CD8-positive, alpha-beta memory T cell (primary cell): ENCODE results near the gene DHX16. TPM values are rescaled to one million over a fixed set of nuclear protein-coding genes. Genes with fewer than 3 reads are reported as not detected.

Experiments used
- CTCF ChIA-PET: fragments of 350-600 bp; sonication (Branson Sonifier 250); formaldehyde crosslinking; loops from one replicate; lab custom pipeline; 2021; ENCODE audit warnings: antibody characterized with exemption; lab: Charles Lee
- POLR2A ChIA-PET: fragments of 350-600 bp; sonication (Branson Sonifier 250); formaldehyde crosslinking; loops from one replicate; lab custom pipeline; 2021; ENCODE audit warnings: antibody characterized with exemption; lab: Charles Lee
- DNase-seq, 5 donors: peaks; one replicate each; pipeline versions ENCODE4 v3.0.0 to v3.0.0-alpha.2; 2020 to 2022; ENCODE audit warnings: mixed read lengths in 1 of 5
- H3K27ac ChIP-seq: one replicate; pipeline ENCODE4 v1.7.0; 2013; ENCODE audit warnings: low read depth, mild to moderate bottlenecking, low read length, moderate library complexity
- H3K27me3 ChIP-seq: 2 replicates; pipeline ENCODE4 v1.7.0; 2013; ENCODE audit warnings: low read length, mild to moderate bottlenecking; ENCODE audit not compliant: insufficient read depth, poor library complexity, severe bottlenecking
- H3K36me3 ChIP-seq: 2 replicates; pipeline ENCODE4 v1.7.0; 2013; ENCODE audit warnings: mild to moderate bottlenecking, low read length, moderate library complexity; ENCODE audit not compliant: insufficient read depth
- H3K4me1 ChIP-seq: 2 replicates; pipeline ENCODE4 v1.7.0; 2013; ENCODE audit warnings: mild to moderate bottlenecking, low read length, moderate library complexity; ENCODE audit not compliant: insufficient read depth
- H3K4me3 ChIP-seq: 2 replicates; pipeline ENCODE4 v1.7.0; 2013; ENCODE audit warnings: mild to moderate bottlenecking, low read length
- H3K9me3 ChIP-seq: 2 replicates; pipeline ENCODE4 v1.7.0; 2013; ENCODE audit warnings: mild to moderate bottlenecking, low read length
- H3K27ac Mint-ChIP-seq, 8 donors: one replicate each; pipeline ENCODE4 v1.8.0; 2020 to 2021; ENCODE audit warnings: mixed read lengths in 8 of 8, mild to moderate bottlenecking in 6 of 8, inconsistent platforms in 3 of 8, moderate library complexity in 3 of 8
- H3K27me3 Mint-ChIP-seq, 2 donors: one replicate each; pipeline ENCODE4 v1.8.0; 2020 to 2021; ENCODE audit warnings: mixed read lengths in 2 of 2, mild to moderate bottlenecking in 1 of 2, moderate library complexity in 1 of 2
- H3K36me3 Mint-ChIP-seq, 3 donors: one replicate each; pipeline ENCODE4 v1.8.0; 2020 to 2021; ENCODE audit warnings: mixed read lengths in 3 of 3, inconsistent platforms in 1 of 3, mild to moderate bottlenecking in 1 of 3
- H3K4me1 Mint-ChIP-seq, 3 donors: one replicate each; pipeline ENCODE4 v1.8.0; 2020 to 2021; ENCODE audit warnings: mixed read lengths in 3 of 3, inconsistent platforms in 1 of 3, mild to moderate bottlenecking in 1 of 3
- H3K4me3 Mint-ChIP-seq, 7 donors: one replicate each; pipeline ENCODE4 v1.8.0; 2020 to 2021; ENCODE audit warnings: mixed read lengths in 7 of 7, mild to moderate bottlenecking in 6 of 7, moderate library complexity in 4 of 7, inconsistent platforms in 2 of 7
- H3K9me3 Mint-ChIP-seq, 5 donors: one replicate each; pipeline ENCODE4 v1.8.0; 2020 to 2022; ENCODE audit warnings: mixed read lengths in 5 of 5, mild to moderate bottlenecking in 3 of 5, moderate library complexity in 2 of 5, inconsistent platforms in 1 of 5
- polyA plus RNA-seq: library from polyadenylated mRNA; unstranded; fragments of 300-500 nt; fragmentation: Illumina TruSeq; gene quantifications from one replicate; pipeline ENCODE4 v1.2.3, GENCODE V29; 2021
- total RNA-seq, 2 experiments: library from RNA; stranded (reverse); gene quantifications; one replicate each; pipeline ENCODE4 v1.2.3, GENCODE V29; 2021

The DHX16 gene
- total and polyA plus RNA-seq, 3 experiments from 2014 or later: 31.0 to 49.1 (median 47.5) TPM

DNA sequence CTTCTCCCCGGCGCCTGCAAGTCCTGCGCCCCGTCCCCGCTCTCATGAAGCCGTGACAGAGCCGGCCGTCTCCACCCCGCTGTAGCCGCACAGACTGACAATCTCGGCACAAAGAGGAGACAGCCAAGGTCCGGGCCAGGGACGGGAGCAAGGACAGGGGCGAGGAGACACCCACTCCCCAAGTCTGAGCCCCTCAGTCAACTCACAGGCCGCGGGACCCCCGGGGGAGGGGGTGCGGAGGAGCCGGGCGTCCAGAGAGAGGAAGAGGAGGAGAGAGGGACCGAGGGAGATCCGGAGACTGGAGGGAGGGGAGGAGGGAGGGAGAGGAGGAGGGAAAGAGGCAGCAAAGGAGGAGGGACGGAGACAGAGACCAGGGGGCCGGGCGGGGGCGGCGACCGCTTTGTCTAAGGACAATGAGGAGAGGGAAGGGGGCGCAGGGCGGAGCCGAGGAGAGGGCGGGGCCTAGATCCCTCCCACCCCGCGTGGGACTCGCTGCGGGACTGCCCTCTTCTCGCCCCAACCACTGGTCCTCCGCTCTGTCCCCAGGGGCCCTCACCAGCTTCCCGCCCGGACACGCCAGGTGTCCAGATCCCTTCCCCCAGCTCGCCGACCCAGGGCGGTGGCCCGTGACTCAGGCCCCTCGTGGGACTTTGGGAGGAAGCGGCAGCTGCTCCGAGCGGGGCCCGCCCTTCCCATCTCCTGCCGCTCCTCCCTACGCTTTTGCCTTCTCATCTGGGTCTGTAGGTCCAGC, 14.3 kb upstream of the DHX16 start:
- H3K27me3 Mint-ChIP-seq: no peaks in the 10 kb centered on the region
- ChIA-PET CTCF (interaction anchor here (1.0 to 3.1 kb wide), 6 partner anchors 8 to 44 kb away, joined by 3 to 23 read pairs (median 4); partner anchors contain the start of gene MDC1), POLR2A (interaction anchor here (1.2 to 1.5 kb wide), 3 partner anchors 8 to 34 kb away, joined by 4 to 10 read pairs (median 5); partner anchors contain the start of gene MDC1)
- peaks cover 38% of the 10 kb centered on the region for H3K4me1 ChIP-seq
- peak overlapping the region; percentile 95 to 100 (median 99) for H3K4me3 Mint-ChIP-seq
- H3K36me3 Mint-ChIP-seq: peaks cover 3 to 47% (median 8%) of the 10 kb centered on the region in 3 donors
- H3K36me3 ChIP-seq: no peaks in the 10 kb centered on the region
- no peaks in the 10 kb centered on the region for H3K27me3 ChIP-seq
- H3K4me3 ChIP-seq: peak overlapping the region; percentile 92
- no peaks in the 10 kb centered on the region for H3K9me3 ChIP-seq
- peak overlapping the region; percentile 90 for H3K27ac ChIP-seq
- H3K4me1 Mint-ChIP-seq: peaks cover 41 to 59% (median 43%) of the 10 kb centered on the region in 3 donors
- peak; percentile 48 to 83 (median 72) for DNase-seq
- H3K27ac Mint-ChIP-seq: peak overlapping the region; percentile 91 to 99 (median 95)
- H3K9me3 Mint-ChIP-seq: no peaks in the 10 kb centered on the region

DNA sequence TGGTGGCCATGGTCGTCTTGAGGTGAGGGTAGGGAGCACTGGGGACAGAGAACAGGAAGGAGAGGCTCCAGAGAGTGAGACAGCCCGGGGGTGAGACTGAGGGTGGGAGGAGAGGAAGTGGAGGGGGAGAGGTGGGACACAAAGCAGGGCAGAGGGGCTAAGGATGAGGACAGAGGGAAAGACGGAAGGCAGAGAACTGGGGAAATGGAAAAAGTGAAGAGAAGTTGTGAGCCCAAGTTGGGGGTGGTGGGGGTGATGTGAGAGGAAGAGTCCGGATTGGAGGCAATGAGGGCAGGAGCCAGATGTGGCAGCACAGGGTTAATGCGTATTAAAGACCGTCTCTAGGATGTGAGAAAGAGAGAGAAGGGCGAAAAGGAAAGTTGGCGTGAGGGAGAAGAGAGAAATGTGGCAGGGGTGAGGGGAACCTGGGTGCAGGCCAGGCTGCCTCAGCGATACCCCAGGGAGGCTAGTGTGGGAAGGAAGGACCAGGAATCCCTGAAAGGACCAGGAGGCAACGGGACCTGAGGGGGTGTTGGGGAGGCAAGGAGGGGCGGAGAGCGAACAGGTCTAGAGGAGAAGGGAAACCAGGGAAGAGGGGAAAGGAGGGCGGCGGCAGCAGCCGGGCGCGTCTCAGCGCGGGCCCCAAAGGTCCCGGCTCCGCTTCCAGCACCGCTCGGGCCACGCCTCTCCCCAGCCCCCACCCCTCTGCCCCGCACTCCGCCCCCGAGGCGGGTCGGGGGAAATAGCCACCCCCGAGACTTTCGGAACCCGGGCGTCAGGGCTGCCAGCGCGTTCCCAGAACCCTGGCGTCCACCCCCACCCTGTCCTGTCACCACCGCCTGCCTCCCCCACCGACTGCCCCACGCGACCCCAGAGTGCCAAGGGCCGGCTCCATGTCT, 13.5 kb upstream of the DHX16 start, which contains the start of gene PPP1R18:
PPP1R18 (minus strand) TSS at position 637 of the 899 bp plus-strand sequence; CDS start at position 10, 627 bp downstream.
- Histone ChIP-seq H3K9me3 (no peaks in the 10 kb centered on the region), H3K4me3 (peak within 1 kb of the TSS; percentile 92), H3K36me3 (no peaks in the 10 kb centered on the region), H3K27me3 (no peaks in the 10 kb centered on the region), H3K4me1 (peaks cover 43% of the 10 kb centered on the region), H3K27ac (peak within 1 kb of the TSS; percentile 90)
- ChIA-PET POLR2A (interaction anchor here (8.1 kb wide), 1 partner anchor 35 kb away, joined by 142 read pairs; the partner anchor contains the start of gene TUBB), CTCF (interaction anchor here (1.2 to 17.6 kb wide), 3 partner anchors 21 to 145 kb away, joined by 4 to 697 read pairs (median 5); partner anchors contain the start of genes MDC1 and TUBB)
- Mint-ChIP-seq H3K4me3 (peak within 1 kb of the TSS; percentile 95 to 100 (median 99)), H3K27ac (peak within 1 kb of the TSS; percentile 91 to 100 (median 96)), H3K9me3 (no peaks in the 10 kb centered on the region), H3K36me3 (peaks cover 3 to 52% (median 11%) of the 10 kb centered on the region in 3 donors), H3K4me1 (peaks cover 45 to 61% (median 45%) of the 10 kb centered on the region in 3 donors), H3K27me3 (no peaks in the 10 kb centered on the region)
- DNase-seq: peak; percentile 62 to 86 (median 79)

DNA sequence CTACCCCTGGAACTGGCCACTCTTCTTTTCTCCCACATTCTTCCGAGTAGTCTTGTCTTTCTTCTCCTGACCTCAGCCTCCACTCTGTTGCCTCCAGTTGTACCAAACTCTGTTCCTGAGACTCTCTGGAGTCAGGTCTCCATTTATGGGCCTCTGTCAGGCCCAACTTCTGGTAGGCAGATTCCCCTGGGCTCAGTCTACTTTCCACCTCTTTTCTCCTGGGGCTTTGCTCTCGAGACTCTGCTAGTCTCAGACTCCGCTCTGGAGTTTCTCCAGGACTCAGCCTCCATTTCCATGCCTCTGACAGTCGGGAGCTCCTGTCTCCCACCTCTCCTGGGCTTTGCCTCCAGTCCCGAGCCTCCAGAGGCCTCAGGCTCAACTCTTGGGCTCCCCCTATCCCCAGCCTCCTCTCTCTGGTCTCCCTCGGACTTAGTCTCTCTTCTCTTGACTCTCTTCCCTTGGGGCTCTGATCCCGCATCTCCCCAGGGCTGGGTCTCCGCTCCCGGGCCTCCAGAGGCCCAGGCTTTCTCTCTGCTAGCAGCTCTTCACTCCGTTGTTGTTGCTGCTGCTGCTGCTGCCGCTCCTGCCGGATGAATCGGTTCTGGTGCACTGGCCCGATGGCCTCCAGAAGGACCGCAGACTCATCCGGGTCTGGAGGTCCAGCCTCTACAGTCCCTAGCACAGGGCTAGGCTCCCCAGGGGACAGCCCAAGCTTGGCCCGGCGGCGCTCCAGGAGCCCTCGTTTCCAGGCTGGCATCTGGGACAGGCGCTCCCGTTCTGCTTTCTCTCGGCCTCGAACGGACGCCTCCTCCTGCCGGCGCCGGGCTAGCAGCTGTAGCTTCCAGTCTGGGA, 12.6 kb upstream of the DHX16 start:
- H3K4me3 Mint-ChIP-seq: peak overlapping the region; percentile 95 to 100 (median 99)
- Histone ChIP-seq H3K27me3 (no peaks in the 10 kb centered on the region), H3K4me3 (peak overlapping the region; percentile 92), H3K27ac (peak overlapping the region; percentile 90), H3K9me3 (no peaks in the 10 kb centered on the region), H3K36me3 (peaks cover under 1% of the 10 kb centered on the region), H3K4me1 (peaks cover 46% of the 10 kb centered on the region)
- peak in 1 of 5 donors; percentile 27 for DNase-seq
- no peaks in the 10 kb centered on the region for H3K9me3 Mint-ChIP-seq
- ChIA-PET CTCF (interaction anchor here (1.2 to 17.6 kb wide), 3 partner anchors 20 to 144 kb away, joined by 4 to 697 read pairs (median 5); partner anchors contain the start of genes MDC1 and TUBB), POLR2A (interaction anchor here (0.6 to 8.1 kb wide), 5 partner anchors 32 to 193 kb away, joined by 3 to 142 read pairs (median 6); partner anchors contain the start of genes MDC1 and TUBB)
- H3K27ac Mint-ChIP-seq: peak overlapping the region; percentile 91 to 100 (median 96)
- peaks cover 6 to 57% (median 15%) of the 10 kb centered on the region in 3 donors for H3K36me3 Mint-ChIP-seq
- H3K4me1 Mint-ChIP-seq: peaks cover 44 to 60% (median 45%) of the 10 kb centered on the region in 3 donors
- H3K27me3 Mint-ChIP-seq: no peaks in the 10 kb centered on the region

DNA sequence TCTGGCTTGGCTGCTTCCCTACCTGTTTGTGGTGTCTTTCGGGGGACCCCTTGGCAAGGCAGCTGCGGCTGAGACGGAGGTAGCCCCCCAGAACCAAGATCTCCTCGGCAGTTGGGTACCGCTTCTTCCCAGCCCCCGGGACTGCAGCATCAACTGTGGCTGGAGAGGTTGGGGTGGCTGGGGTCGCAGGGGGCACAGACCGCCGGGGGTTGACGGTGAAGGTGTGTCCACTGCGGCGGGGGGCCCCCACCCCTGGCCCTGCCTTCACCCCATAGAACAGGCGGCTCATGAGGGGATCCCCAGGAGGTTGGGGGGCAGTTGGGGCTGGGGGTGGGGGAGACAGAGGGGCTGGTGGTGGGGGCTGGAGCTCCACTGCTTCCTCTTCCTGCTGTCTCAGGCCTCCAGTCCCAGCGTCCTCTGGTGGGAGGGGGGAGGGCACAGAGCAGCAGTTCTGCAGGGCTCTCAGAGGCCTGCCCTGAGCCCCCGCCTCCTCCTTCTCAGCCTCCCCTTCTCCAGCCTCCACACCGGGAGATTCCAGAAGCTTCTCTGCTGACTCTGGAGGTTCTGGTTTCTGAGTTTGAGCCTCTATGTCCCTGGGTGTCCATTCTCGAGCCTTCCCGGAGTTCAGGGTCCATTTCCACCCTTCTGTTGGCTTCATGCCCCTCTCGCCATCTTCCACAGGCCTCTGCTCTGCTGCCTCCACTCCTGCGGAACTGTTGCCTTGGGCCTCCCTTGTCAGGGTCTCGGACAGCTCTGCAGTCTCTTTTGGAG, 11.8 kb upstream of the DHX16 start:
- Mint-ChIP-seq H3K9me3 (no peaks in the 10 kb centered on the region), H3K27me3 (no peaks in the 10 kb centered on the region), H3K27ac (peak overlapping the region; percentile 96 to 100 (median 99)), H3K4me1 (peaks cover 44 to 60% (median 45%) of the 10 kb centered on the region in 3 donors), H3K36me3 (peaks cover 6 to 64% (median 15%) of the 10 kb centered on the region in 3 donors), H3K4me3 (peak overlapping the region; percentile 95 to 100 (median 99))
- Histone ChIP-seq H3K4me3 (peak overlapping the region; percentile 92), H3K36me3 (peaks cover 8% of the 10 kb centered on the region), H3K27me3 (no peaks in the 10 kb centered on the region), H3K27ac (peak overlapping the region; percentile 90), H3K4me1 (peaks cover 46% of the 10 kb centered on the region), H3K9me3 (no peaks in the 10 kb centered on the region)
- POLR2A ChIA-PET: interaction anchor here (0.5 to 8.1 kb wide), 7 partner anchors 33 to 1150 kb away, joined by 3 to 142 read pairs (median 4); partner anchors contain the start of genes MDC1 and TUBB
- peak; percentile 25 to 73 (median 37) for DNase-seq
- CTCF ChIA-PET: interaction anchor here (1.2 to 17.6 kb wide), 3 partner anchors 19 to 143 kb away, joined by 4 to 697 read pairs (median 5); partner anchors contain the start of genes MDC1 and TUBB

DNA sequence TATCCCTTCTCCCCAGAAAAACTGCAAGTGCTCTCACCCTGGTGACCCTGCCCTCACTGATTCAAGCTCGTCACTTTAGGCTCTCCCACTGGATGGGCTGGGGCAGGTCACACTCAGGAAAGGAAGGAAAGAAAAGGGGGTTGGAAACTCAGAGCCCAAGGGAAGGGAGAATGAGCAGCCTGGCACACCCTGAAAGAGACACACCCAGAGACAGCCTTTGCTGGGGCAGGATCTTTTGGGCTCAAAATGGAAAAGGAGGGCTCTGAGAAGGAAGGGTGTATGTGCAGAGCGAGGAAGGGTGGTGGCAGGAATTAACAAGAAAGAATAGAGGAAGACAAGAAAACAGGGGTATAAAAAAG, 11.2 kb upstream of the DHX16 start:
- H3K9me3 Mint-ChIP-seq: no peaks in the 10 kb centered on the region

More for the DNA sequence above, 11.2 kb upstream of the DHX16 start:
- Histone ChIP-seq H3K27me3 (no peaks in the 10 kb centered on the region), H3K4me3 (peak overlapping the region; percentile 92), H3K4me1 (peaks cover 46% of the 10 kb centered on the region), H3K9me3 (no peaks in the 10 kb centered on the region), H3K36me3 (peaks cover 8% of the 10 kb centered on the region), H3K27ac (peak overlapping the region; percentile 90)
- peak overlapping the region; percentile 95 to 100 (median 99) for H3K4me3 Mint-ChIP-seq
- peaks cover 6 to 70% (median 15%) of the 10 kb centered on the region in 3 donors for H3K36me3 Mint-ChIP-seq
- ChIA-PET CTCF (interaction anchor here (3.4 to 17.6 kb wide), 2 partner anchors 11 to 41 kb away, joined by 15 to 697 read pairs; partner anchors contain the start of genes DHX16, MDC1 and TUBB), POLR2A (interaction anchor here (0.5 to 8.1 kb wide), 4 partner anchors 33 to 1151 kb away, joined by 3 to 142 read pairs (median 3); partner anchors contain the start of genes MDC1 and TUBB)
- H3K4me1 Mint-ChIP-seq: peaks cover 44 to 60% (median 45%) of the 10 kb centered on the region in 3 donors
- peak in 1 of 5 donors; percentile 10 for DNase-seq
- H3K27ac Mint-ChIP-seq: peak overlapping the region; percentile 96 to 100 (median 99)
- H3K27me3 Mint-ChIP-seq: no peaks in the 10 kb centered on the region
